A549 (cell line): Measurements from ENCODE around the gene CCRL2. TPM values are rescaled to one million over a fixed set of nuclear protein-coding genes. Genes with fewer than 3 reads are reported as not detected.
A peak's percentile ranks its signal among the peaks of the same experiment; 100 is the strongest.

Experiments
- ATAC-seq, 2 experiments: fragments of 200-7000 bp in 1 of 2; fragments of >200 bp in 1 of 2; cut with Nextera tagmentation in 1 of 2; cut with Tn5 transposase in 1 of 2; 3 replicates each; pipeline versions ENCODE4 v1.8.0 to v1.9.1; 2018 to 2020; ENCODE audit warnings: mild to moderate bottlenecking in 1 of 2, moderate library complexity in 1 of 2
- CTCF ChIA-PET: fragments of 300-600 bp; sonication (Branson Sonifier 250); formaldehyde crosslinking; extraction: SDS; loops from one replicate; lab custom pipeline; 2021; ENCODE audit warnings: antibody characterized with exemption, inconsistent platforms; lab: Yijun Ruan, JAX
- POLR2A ChIA-PET: fragments of 350-600 bp; formaldehyde crosslinking; extraction: SDS; loops from one replicate; lab custom pipeline; 2021; ENCODE audit warnings: antibody characterized with exemption, inconsistent platforms; lab: Yijun Ruan, JAX
- DNase-seq, 2 experiments: peaks; one replicate each; pipeline versions ENCODE4 v3.0.0 to v3.0.0-alpha.2; 2011 to 2016; ENCODE audit warnings: low read depth in 1 of 2, low spot score in 1 of 2
- FAIRE-seq: peaks from 2 replicates; lab custom pipeline; 2011; peaks lifted over from hg19 to GRCh38; lab: Jason Lieb, UNC
- H3K27ac ChIP-seq, 2 experiments: fragments of >200 bp; sonication (Bioruptor Twin); formaldehyde crosslinking; 3 replicates each; pipeline ENCODE4 v1.5.1; 2016 to 2017
- H3K4me1 ChIP-seq: fragments of >200 bp; sonication (Bioruptor Twin); formaldehyde crosslinking; 3 replicates; pipeline ENCODE4 v1.6.1; 2016
- H3K4me2 ChIP-seq: fragments of >200 bp; sonication (Bioruptor Twin); formaldehyde crosslinking; 3 replicates; pipeline ENCODE4 v1.6.1; 2016
- H3K4me3 ChIP-seq: fragments of >200 bp; sonication (Bioruptor Twin); formaldehyde crosslinking; 3 replicates; pipeline ENCODE4 v1.5.1; 2016
- H3K9me3 ChIP-seq: fragments of >200 bp; sonication (Bioruptor Twin); formaldehyde crosslinking; 3 replicates; pipeline ENCODE4 v1.6.1; 2016
- ATOH8 ChIP-seq: fragments of 250-450 bp; sonication (Bioruptor Pico); IDR thresholded peaks from 2 replicates; pipeline ENCODE4 v1.5.0; 2020; ENCODE audit warnings: low read depth, mild to moderate bottlenecking, moderate library complexity
- BCL3 ChIP-seq: fragments of >200 bp; sonication (Bioruptor Twin); formaldehyde crosslinking; IDR thresholded peaks from 3 replicates; pipeline ENCODE4 v1.6.1; 2016
- CEBPB ChIP-seq, 2 experiments: fragments of >200 bp in 1 of 2; sonication (Bioruptor Twin) in 1 of 2; formaldehyde crosslinking in 1 of 2; IDR thresholded peaks; 2 replicates each; pipeline ENCODE4 v1.6.1; 2012 to 2016
- CHD2 ChIP-seq: fragments of 150-350 bp; IDR thresholded peaks from 2 replicates; pipeline ENCODE4 v1.6.1; 2014; ENCODE audit warnings: low read length; ENCODE audit not compliant: partially characterized antibody
- E2F6 ChIP-seq: IDR thresholded peaks from 2 replicates; pipeline ENCODE4 v1.6.1; 2012; ENCODE audit warnings: low read depth, borderline replicate concordance
- EHF ChIP-seq: fragments of 250-450 bp; sonication (Bioruptor Pico); IDR thresholded peaks from 2 replicates; pipeline ENCODE4 v1.5.0; 2020; ENCODE audit warnings: mild to moderate bottlenecking
- EHMT2 ChIP-seq: fragments of 200-600 bp; sonication (generic); IDR thresholded peaks from 2 replicates; pipeline ENCODE4 v1.6.1; 2016; ENCODE audit warnings: antibody characterized with exemption, low read depth, mild to moderate bottlenecking, moderate library complexity
- ESRRA ChIP-seq: fragments of 150-350 bp; IDR thresholded peaks from 2 replicates; pipeline ENCODE4 v1.6.1; 2014; ENCODE audit warnings: mild to moderate bottlenecking, low read length, borderline replicate concordance
- GATA3 ChIP-seq: IDR thresholded peaks from 2 replicates; pipeline ENCODE4 v1.6.1; 2012; ENCODE audit warnings: borderline replicate concordance
- HDAC2 ChIP-seq: fragments of 200-600 bp; sonication (generic); IDR thresholded peaks from 2 replicates; pipeline ENCODE4 v1.6.1; 2016
- HOXA7 ChIP-seq: fragments of 250-450 bp; sonication (Bioruptor Pico); IDR thresholded peaks from 2 replicates; pipeline ENCODE4 v1.5.0; 2020; ENCODE audit warnings: mild to moderate bottlenecking, moderate library complexity
- HOXB5 ChIP-seq: fragments of 250-450 bp; sonication (Bioruptor Pico); IDR thresholded peaks from 2 replicates; pipeline ENCODE4 v1.5.0; 2020; ENCODE audit warnings: mild to moderate bottlenecking, moderate library complexity
- MAFK ChIP-seq: fragments of 450-650 bp; IDR thresholded peaks from 2 replicates; pipeline ENCODE4 v1.6.1; 2014; ENCODE audit not compliant: partially characterized antibody
- MYC ChIP-seq: IDR thresholded peaks from 2 replicates; pipeline ENCODE4 v1.6.1; 2012; ENCODE audit warnings: mild to moderate bottlenecking, inconsistent platforms, low read length, improper control_type of control experiment, borderline replicate concordance
- NFE2L2 ChIP-seq: fragments of 150-350 bp; conservative IDR thresholded peaks from 2 replicates; pipeline ENCODE4 v1.6.1; 2014; ENCODE audit warnings: low read length
- NPAS2 ChIP-seq: fragments of 250-450 bp; sonication (Bioruptor Pico); IDR thresholded peaks from 2 replicates; pipeline ENCODE4 v1.8.0; 2022; ENCODE audit warnings: mild to moderate bottlenecking, moderate library complexity, borderline replicate concordance
- NR3C1 ChIP-seq: fragments of >200 bp; sonication (Bioruptor Twin); formaldehyde crosslinking; IDR thresholded peaks from 3 replicates; pipeline ENCODE4 v1.6.1; 2017
- PHF8 ChIP-seq: fragments of 200-600 bp; sonication (generic); IDR thresholded peaks from 2 replicates; pipeline ENCODE4 v1.6.1; 2016; ENCODE audit warnings: low read depth, mild to moderate bottlenecking, antibody characterized with exemption, moderate library complexity, borderline replicate concordance
- RARB ChIP-seq: fragments of 250-450 bp; sonication (Bioruptor Pico); IDR thresholded peaks from 2 replicates; pipeline ENCODE4 v1.8.0; 2021; ENCODE audit warnings: mild to moderate bottlenecking, moderate library complexity
- RFX5 ChIP-seq: fragments of 450-650 bp; IDR thresholded peaks from 2 replicates; pipeline ENCODE4 v1.7.1; 2014; ENCODE audit warnings: antibody characterized with exemption, mild to moderate bottlenecking, moderate library complexity
- SREBF2 ChIP-seq: fragments of 450-650 bp; IDR thresholded peaks from 2 replicates; pipeline ENCODE4 v1.6.1; 2014; ENCODE audit warnings: mild to moderate bottlenecking, moderate library complexity
- TFCP2L1 ChIP-seq: fragments of 250-450 bp; sonication (Bioruptor Pico); IDR thresholded peaks from 2 replicates; pipeline ENCODE4 v1.5.0; 2021; ENCODE audit warnings: mild to moderate bottlenecking
- TP53 ChIP-seq: fragments of 250-450 bp; sonication (Bioruptor Pico); IDR thresholded peaks from 2 replicates; pipeline ENCODE4 v1.5.0; 2021; ENCODE audit warnings: mild to moderate bottlenecking, moderate library complexity
- ZNF302 ChIP-seq: fragments of 250-450 bp; sonication (Bioruptor Pico); IDR thresholded peaks from 2 replicates; pipeline ENCODE4 v1.9.0; 2021; ENCODE audit warnings: inconsistent platforms, mild to moderate bottlenecking, moderate library complexity
- WGBS: methylation state at CpG from one replicate; pipeline ENCODE4 v1.1.6; 2017; ENCODE audit errors: missing lambda C conversion rate; 5-methylcytosine and 5-hydroxymethylcytosine counted together
- polyA plus RNA-seq, 4 experiments: library from polyadenylated mRNA; depleted of rRNA in 3 of 4; stranded (reverse); fragments of >200 nt; fragmentation: RNase III in 1 of 4; extraction: RNeasy Plus Mini Kit Qiagen cat#74134 plus additional on column Dnase treatment in 1 of 4; gene quantifications; 2 replicates in 3 of 4; 3 replicates in 1 of 4; pipeline ENCODE4 v1.2.3, GENCODE V29; 2011 to 2017
- TF ChIP-seq, protein P1 (sequence below): fragments of 150-350 bp; IDR thresholded peaks from 2 replicates; pipeline ENCODE4 v1.6.1; 2014; ENCODE audit warnings: low read depth, mild to moderate bottlenecking, low read length
- TF ChIP-seq, protein P2 (sequence below): fragments of >200 bp; sonication (Bioruptor Twin); formaldehyde crosslinking; IDR thresholded peaks from 3 replicates; pipeline ENCODE4 v1.5.1; 2016
- TF ChIP-seq, protein P3 (sequence below): IDR thresholded peaks from 2 replicates; pipeline ENCODE4 v1.6.1; 2012

The CCRL2 gene
- polyA plus RNA-seq, 2 of the 4 experiments (the other 2 are of a cell fraction), result not detected

DNA sequence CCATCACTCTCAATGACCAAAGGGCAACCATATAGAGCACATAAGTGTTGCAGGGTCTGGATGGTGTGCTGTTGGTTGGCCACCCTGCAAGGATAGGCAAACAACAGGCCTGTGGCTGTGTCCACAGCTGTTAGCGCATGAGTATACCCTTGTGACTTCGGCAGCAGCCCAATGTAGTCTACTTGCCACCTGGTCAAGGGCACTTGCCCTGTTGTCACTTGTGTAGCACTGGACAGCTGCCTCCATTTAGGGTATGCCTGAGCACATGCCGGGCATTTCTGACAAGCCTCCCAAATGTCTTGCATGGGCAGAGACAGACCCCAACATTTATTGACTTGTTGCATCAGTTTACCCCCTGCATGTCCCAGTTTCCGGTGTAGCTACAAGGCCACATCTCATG is 12.8 kb downstream of the CCRL2 start (continued):
- TF ChIP-seq, protein P1, sequence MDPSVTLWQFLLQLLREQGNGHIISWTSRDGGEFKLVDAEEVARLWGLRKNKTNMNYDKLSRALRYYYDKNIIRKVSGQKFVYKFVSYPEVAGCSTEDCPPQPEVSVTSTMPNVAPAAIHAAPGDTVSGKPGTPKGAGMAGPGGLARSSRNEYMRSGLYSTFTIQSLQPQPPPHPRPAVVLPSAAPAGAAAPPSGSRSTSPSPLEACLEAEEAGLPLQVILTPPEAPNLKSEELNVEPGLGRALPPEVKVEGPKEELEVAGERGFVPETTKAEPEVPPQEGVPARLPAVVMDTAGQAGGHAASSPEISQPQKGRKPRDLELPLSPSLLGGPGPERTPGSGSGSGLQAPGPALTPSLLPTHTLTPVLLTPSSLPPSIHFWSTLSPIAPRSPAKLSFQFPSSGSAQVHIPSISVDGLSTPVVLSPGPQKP, result no peak
- TF ChIP-seq SREBF2 (no peak), E2F6 (no peak), GATA3 (no peak)

- CTCF ChIA-PET, result no interaction called here
- H3K4me3 ChIP-seq, result no peak overlapping the region
- no peak for FAIRE-seq
- TF ChIP-seq ZNF302 (CRISPR knock-in tag) (no peak), HDAC2 (no peak), EHMT2 (no peak), EHF (no peak), MAFK (no peak), MYC (no peak), NR3C1 (no peak), PHF8 (no peak), CHD2 (no peak), ESRRA (no peak), RARB (no peak), RFX5 (no peak), NFE2L2 (no peak), ATOH8 (CRISPR knock-in tag) (no peak), TP53 (no peak)
- TF ChIP-seq, protein P2, sequence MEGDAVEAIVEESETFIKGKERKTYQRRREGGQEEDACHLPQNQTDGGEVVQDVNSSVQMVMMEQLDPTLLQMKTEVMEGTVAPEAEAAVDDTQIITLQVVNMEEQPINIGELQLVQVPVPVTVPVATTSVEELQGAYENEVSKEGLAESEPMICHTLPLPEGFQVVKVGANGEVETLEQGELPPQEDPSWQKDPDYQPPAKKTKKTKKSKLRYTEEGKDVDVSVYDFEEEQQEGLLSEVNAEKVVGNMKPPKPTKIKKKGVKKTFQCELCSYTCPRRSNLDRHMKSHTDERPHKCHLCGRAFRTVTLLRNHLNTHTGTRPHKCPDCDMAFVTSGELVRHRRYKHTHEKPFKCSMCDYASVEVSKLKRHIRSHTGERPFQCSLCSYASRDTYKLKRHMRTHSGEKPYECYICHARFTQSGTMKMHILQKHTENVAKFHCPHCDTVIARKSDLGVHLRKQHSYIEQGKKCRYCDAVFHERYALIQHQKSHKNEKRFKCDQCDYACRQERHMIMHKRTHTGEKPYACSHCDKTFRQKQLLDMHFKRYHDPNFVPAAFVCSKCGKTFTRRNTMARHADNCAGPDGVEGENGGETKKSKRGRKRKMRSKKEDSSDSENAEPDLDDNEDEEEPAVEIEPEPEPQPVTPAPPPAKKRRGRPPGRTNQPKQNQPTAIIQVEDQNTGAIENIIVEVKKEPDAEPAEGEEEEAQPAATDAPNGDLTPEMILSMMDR, result no peak
- TF ChIP-seq, protein P1, result no peak
- TF ChIP-seq, all 56 proteins: peak for 0
- 0% methylated on average over 1 of the region's 2 CpGs for WGBS
- no peak overlapping the region for H3K4me2 ChIP-seq
- DNase-seq, result no peak
- H3K9me3 ChIP-seq, result no peaks in the 10 kb centered on the region
- ATAC-seq, result no peak
- H3K27ac ChIP-seq, result no peak overlapping the region
- H3K4me1 ChIP-seq, result no peaks in the 10 kb centered on the region
- POLR2A ChIA-PET, result no interaction called here
Measured at GRCh38 chr3:46420931-46421330, 13.9 kb downstream of the CCRL2 start.

GRCh38 chr3:46422617-46423016 is 15.6 kb downstream of the CCRL2 start:
- DNase-seq (no peak), FAIRE-seq (no peak), ATAC-seq (peak in 1 of 2 experiments; percentile 19; a peak in 1 of 6 replicates)
- Histone ChIP-seq H3K4me1 (no peaks in the 10 kb centered on the region), H3K4me2 (no peak overlapping the region), H3K27ac (no peak overlapping the region), H3K9me3 (no peaks in the 10 kb centered on the region), H3K4me3 (no peak overlapping the region)
- POLR2A ChIA-PET, result no interaction called here
- WGBS, result 50% methylated on average over 4 of the region's 6 CpGs
- CTCF ChIA-PET, result no interaction called here
- no peak for TF ChIP-seq CEBPB (IDR thresholded peaks at IDR 0.05)
- TF ChIP-seq E2F6, result no peak
- TF ChIP-seq TFCP2L1 (CRISPR knock-in tag), result no peak
- TF ChIP-seq CHD2, result no peak
- TF ChIP-seq BCL3, result no peak
- TF ChIP-seq ZNF302 (CRISPR knock-in tag), result no peak
- TF ChIP-seq HOXA7 (CRISPR knock-in tag), result no peak
- TF ChIP-seq, protein P3, sequence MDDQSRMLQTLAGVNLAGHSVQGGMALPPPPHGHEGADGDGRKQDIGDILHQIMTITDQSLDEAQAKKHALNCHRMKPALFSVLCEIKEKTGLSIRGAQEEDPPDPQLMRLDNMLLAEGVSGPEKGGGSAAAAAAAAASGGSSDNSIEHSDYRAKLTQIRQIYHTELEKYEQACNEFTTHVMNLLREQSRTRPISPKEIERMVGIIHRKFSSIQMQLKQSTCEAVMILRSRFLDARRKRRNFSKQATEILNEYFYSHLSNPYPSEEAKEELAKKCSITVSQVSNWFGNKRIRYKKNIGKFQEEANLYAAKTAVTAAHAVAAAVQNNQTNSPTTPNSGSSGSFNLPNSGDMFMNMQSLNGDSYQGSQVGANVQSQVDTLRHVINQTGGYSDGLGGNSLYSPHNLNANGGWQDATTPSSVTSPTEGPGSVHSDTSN, result no peak
- TF ChIP-seq, protein P1, result no peak
- no peak for TF ChIP-seq NPAS2
- no peak for TF ChIP-seq HOXB5 (CRISPR knock-in tag)
